ENCODE results near the gene UST.

Gene UST

DNA sequence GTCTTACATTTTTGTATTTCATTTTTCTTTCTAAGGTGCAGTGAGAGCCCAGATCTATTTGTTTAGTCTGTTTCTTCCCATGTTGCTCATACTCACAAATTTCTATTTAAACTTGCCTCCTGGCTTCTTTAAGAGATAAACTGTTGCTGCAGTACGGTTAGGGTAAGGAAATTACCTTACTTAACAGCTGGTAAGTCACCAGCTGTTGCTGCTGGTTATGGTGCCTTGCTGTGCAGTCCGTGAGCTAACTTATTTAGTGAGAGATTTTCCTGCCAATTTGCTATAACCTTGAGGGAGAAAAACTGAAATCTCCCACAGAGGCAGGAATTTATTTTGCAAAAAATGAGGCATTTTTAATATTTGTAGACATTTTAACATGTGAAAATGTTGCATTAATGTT lies 261.0 kb downstream of the UST start:
- DNase-seq (ENCODE audit: low read depth), result no peak

DNA sequence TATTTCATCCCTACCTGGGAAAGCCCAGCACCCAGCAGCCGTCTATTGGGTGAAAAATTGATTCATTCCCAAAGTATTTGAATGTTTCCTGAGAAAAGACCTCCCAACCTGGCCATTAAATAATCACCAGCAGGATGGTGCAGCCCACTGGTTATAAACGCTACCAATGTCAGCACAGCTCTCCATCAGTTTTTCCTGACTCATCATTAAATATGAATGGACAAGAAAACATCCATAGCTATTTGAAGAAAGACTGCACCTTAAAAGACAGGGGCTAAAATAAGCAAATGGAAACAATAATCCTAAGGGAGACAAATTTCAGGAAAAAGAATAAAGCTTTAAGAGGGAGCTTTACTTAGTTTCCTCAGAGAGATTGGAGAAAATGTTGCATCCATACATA lies 261.9 kb downstream of the UST start:
- no peak for DNase-seq (ENCODE audit: low read depth)

DNA sequence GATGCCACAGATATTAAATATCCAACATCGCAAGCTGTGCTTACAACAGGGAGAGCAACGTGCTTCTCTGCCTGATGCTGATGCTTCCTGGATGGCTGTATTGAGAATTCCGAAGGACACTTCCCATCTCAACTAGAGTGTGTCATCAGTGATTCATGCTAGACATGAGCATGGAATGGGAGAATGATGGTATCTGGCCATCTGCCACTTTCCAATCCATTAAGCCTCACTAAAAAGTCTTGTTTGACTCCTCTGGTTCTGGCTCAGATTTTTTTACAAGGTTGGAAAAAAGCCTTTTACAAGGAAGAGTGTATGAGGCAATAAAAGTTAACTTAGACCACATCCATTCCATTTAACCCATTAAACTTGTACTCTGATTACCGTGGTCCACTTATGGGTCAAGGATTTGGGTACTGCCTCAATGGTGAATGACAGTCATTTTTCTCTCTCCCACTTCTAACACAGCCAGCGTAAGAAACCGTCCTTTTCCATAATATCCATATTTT lies 265.3 kb downstream of the UST start:
- DNase-seq (ENCODE audit: low read depth), result peak; percentile 99

DNA sequence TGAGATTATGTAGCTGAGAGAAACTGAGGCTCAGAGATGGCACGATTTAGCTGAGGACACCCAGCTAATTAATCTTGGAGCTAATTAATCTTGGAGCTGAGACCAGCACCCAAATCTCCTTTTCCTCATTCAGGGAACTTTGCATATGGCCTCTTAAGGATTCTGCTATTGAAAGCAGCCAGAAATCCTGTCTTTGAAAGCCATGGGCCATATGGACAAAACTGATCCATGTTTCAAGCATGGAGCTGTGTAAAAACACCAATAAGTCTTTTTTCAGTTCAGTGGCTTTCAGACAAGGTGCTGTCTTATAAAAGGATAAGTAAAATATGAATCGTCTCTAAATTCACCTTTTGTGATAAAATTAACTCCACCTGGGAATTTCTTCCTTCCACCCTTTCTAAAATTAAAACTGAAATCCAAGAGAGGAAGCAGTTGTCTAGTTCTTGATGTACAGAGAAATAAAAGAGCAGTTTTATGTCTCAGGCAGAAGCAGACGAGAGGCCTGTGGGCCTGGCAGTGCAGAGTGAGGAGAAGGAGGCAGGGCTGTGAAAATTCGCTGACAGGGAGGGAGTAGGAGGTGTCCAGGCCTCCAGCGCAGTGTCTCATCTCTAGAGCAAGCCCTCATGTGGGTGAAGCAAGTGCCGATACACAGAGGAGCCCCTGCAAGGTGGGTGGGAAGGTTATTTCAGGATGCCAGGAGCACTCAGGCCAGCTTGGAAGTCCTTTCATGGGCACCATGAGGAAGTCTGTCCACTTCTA lies 266.9 kb downstream of the UST start:
- DNase-seq (ENCODE audit: low read depth), result no peak

DNA sequence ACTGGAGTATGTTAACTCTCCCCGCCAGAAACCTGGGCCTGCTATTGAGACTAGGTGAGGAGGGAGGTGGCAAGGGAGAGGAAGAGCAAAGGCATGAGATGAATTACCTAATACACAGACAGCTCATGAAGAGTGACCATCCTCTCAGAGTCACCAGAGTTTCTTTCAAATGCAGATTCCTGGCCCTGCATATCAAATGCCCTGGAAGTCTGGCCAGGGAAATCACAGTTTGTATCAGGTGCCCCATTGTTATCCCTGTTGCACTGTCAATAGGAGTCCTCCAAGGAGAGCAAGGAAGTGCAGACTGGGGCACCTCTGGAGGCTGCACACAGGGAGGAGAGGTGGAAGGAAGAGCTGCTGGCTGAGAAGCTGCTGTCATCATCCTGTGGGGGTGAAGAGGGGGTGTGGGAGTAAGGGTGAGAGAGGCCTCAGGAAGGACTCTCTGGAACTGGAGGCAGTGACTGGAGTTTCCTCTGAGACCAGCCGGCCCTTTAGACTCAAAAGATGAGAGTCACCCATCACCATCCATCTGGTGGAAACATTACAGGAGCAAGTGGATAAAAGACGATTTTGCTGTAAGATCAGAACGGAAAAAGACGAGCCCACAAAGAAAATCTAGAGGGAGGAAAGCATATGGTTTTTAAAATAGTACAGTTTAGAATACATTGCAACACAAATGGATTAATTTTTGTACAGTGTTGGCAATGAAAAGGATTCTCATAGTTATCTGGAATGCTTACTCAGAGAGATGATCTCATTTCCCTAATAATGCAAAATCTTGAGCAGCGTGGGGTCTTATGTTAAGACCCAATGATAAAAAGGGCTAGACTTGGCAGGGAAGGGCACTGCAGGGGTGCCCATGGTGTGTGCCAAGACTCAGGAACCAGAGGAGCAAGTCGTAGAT lies 268.1 kb downstream of the UST start:
- DNase-seq (ENCODE audit: low read depth), result peak; percentile 68

DNA sequence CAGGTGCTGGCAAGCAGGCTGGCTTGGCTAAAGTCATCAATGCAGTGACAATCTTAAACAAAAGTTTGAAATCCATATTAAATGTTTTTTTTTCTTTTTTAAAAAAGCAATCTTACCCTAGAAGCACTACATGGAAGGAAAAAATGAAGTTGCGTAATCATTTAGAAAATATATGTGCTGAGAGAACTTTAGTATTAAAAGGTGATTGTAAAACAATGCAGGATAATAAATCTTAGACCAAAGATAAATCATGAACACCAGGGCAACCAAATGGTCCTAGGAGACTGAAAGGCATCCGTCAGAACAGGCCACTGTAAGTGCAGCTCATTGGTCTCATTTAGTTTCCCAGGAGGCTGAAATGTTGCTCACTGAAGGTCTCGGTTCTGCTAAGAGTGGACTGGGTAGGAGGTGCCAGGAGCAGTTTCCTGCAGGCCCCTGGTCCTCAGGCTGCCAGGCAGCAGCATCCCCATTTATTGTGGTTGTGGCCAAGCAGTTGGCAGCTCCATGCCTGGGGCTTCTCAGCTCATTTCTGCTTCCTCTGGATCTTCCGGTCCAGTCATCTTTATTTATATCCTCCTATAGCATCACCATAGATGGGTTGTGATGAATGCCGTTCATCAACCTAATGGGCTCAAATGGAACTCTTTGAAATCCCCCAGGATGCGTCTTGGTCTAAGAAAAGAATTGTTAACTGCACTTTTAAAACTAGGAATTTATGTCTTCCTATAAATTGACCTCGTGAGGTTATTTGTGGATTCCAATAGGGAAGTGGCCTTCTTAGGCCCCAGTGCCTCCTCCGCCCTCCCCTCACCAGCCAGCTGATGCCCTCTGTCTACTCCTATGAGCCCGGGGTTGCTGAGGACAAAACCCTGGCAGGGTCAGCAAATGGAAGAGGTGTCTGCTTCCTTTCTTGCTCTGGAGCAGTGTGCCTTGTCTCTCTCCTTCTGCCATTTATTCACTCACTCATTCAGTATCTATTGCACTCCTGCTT lies 269.0 kb downstream of the UST start:
- peak; percentile 47 for DNase-seq (ENCODE audit: low read depth)

DNA sequence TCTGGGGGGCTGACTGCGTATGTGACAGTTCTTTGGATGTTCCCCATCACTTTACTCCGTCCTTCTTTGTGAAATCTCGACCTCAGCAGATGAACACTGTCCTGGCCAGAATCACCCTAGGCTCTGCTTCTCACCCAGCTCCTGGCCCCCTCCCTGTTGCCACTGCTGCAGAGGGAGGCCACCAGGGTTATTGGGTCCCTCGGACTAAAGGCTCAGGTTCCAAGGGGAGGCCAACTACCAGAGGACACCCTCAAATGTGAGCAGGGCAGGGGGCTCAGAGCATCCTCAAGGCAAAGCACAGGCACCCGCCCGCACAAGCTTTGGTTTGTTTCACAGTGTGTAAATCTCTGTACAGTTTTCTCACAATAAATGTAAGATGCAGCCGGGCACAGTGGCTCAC lies 269.9 kb downstream of the UST start:
- DNase-seq (ENCODE audit: low read depth), result no peak

DNA sequence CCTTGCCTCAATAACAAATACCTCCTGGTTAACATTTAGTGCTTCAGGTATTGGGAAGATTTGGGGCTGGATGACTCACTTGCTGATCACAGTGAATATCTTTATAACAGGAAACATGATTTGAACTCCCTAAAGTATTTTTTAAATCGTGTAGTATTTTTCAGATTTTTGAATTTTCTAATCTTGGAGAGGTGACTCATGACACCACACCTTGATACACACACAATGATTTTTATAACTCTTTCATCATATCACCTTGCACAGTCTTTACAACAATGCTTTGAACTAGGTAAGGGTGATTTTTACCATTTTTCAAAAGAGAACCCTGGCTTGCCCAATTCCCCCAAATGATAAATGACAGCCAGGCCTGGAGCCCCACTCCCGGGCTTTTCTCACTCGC lies 273.5 kb downstream of the UST start:
- no peak for DNase-seq (ENCODE audit: low read depth)

DNA sequence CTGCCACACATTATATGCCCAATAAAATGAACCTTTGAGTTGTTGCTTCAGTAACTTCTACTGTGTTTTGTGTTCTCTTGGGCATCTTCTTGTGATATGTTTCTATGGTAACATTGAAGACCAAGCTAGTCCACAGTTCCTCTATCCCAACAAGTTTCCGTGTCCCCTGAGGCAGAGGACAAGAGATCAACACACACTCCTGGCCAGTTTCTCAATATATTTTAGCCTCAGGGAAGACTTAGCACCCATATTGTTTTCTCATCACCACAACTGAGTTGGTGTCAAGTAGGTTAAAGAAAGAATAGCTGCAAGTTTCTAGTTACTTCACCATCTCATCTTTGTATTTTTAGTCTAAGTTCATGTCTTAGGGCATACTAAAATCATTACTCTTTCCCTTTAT lies 277.5 kb downstream of the UST start:
- no peak for DNase-seq (ENCODE audit: low read depth)

DNA sequence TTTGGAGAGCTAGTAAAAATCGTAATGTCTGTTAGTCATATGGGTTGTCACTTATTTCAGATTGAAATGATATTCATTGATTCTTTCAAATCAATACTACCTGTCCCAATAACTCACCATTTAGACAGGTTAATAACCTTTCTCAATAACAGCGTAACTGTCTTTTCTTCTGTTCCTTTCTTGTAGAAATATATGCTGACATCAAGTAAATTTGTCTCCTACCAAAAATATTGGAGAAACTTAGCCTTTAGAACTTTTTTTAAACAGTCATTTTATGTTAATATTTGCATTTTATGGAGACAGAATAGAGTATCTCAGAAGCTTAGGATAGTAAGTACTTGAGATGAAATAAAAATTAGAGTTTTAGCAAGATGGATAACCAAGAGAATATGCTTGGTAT lies 278.2 kb downstream of the UST start:
- DNase-seq (ENCODE audit: low read depth), result no peak

DNA sequence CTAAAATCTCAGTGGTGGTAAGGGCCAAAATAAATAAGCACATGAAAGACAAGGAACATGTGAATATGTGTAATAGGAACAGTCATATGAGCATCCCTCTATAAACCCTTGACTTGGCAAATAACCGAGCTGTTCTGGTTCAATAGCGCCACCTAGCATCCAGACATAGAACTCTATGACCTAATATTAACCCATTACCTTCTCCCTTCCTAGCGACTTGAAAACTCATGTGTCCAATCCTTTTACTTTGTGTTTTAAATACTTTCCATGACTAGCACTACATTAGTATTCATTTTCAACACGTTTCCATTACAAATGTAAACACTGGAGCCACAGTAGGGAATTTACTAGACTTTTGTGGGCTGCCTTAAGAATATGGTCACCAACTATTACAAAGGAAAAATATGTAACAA lies 279.7 kb downstream of the UST start:
- DNase-seq (ENCODE audit: low read depth), result peak; percentile 94

DNA sequence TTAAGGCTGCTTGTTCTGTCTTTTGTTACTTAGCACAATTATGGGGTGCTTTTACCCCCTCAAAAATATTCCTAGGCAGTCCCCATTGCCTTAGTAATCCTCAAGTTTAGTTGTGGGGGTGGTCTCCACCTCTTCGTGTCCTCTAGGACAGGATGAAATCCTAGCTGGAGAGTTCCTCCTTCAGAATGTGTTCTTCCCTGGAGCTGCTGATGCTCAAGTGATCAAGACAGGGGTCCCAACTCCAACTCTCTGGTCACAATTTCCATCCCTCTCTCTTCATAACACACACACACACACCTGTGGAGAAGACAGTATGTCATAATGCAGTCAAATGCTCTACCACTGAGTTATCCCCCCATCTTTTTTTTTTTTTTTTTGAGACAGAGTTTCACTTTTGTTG lies 280.7 kb downstream of the UST start:
- DNase-seq (ENCODE audit: low read depth), result no peak

DNA sequence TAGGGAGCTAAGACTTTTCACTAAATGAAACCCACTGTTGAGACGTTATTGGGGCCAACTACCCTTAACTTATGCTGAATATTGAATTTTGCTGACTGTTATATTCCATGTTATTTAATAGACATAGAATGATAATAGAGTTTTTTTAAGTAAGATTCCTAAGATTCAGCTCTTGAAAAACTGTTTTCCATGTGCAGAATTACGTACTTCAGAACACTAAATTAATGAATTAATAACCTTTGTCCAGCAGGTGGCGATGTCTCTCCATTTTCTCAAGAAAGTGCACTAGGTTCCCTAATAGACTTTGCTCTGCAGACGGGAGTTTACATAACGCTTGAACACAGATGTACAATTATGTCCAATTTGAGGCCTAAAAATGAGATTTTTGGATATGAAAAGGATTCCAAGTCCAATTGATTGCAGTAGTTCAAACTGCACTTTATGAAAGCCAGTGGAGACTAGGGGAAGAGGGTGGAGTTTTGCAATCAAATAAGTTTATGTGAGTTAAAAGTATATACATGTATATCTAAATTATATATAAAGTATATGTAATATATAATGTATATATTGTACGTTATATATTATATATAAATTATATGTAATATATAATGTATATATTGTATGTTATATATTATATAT lies 282.1 kb downstream of the UST start:
- DNase-seq (ENCODE audit: low read depth), result peak; percentile 94

DNA sequence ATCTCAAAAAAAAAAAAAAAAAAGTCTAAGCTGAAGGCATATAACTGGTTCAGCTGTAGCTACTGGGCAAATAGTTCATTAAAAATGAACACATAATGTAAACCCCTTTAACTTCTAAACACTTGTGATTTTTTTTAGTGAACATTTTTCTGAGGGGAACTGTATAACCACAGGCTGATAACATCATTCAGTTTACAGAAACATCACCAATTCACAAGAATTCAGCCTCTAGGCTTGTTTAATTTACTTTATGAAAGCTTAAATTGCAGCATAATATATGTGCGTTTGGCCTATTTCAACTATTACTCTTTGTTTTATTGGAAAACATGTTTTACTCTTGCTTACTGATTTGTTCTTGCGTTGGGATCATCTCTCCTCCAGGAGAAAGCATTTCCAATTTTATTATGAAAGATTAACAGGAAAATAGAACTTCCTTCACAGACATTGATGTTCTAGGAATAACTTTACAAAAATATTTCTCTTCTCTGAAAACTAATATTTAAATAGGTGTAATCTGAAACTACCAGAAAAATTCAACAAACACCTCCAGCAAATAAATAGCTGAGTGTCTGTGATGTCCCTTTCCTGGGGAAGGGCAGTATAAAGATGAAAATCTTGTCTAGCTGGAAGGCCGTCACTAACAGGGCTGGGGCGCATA lies 284.5 kb downstream of the UST start:
- peak; percentile 30 for DNase-seq (ENCODE audit: low read depth)

DNA sequence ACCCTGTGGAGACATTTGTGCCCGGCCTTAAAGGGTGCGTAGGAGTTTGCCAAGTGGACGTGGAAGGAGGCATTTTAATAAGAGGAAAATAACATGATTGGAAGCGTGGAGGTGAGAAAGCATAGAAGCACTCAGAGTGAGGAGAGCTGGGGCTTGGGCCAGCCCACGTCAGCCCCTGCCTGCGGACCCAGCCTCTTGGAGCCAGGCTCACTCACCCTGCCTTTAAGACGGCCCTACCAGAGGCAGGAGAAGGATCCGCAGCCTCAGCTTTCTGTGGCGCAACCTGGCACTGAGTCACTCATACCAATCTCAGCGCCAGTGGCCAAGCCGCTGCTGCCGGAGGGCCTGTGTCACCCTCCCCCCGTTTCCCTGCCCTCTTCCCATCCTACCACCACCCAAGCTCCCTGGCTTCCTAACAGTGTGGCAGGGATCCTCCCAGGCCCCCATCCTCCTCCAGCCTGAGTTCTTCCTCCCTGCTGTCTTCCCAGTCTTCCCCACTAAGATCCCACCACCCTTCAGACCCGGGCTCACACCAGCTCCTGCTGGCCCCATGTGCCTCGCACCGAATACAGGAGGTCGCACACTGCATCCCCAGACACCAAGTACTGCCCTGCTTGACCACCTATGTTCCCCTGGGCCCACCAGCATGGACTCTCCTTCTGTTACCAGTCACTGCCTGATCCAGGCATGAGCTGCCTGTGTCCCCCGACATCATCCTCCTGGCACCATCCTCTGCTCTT lies 285.2 kb downstream of the UST start:
- DNase-seq (ENCODE audit: low read depth), result peak; percentile 96

DNA sequence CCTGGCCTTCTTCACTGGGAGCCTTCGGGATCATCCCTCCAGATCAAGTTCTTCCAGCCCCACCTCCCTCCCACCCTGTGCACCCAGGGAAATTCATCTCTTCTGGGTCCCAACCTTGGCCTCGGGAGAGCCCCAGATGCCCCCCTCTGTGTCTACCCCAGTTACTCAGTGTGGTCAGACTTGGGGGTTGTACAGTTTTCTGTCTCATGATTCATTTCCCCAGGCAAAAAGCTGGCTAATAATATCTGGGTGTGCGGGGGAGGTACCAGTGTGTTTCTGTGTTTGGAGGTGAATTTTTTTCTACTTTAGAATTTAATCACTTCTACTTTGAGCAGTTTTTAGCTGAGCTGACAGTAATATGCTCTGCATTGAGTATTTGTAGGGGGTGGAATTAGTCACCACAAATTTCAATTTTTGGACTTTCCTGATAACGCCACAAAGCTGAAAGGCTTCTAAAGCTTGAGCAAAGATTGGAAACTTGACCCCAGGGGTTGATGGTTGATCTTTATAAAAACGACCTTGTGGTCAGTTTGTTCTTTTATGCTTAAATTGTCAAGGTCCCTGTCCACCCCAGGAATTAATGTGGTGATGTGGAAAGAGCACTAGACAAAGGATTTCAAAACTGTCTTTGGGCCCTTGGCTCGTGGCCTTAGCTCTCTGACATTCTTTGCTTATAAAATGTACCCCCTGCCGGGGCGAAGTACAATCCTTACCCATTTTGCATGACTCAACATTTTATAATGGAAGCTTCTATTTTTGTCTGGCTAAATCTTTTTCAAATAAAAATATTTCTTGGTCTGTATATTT lies 286.0 kb downstream of the UST start:
- DNase-seq (ENCODE audit: low read depth), result peak; percentile 96

DNA sequence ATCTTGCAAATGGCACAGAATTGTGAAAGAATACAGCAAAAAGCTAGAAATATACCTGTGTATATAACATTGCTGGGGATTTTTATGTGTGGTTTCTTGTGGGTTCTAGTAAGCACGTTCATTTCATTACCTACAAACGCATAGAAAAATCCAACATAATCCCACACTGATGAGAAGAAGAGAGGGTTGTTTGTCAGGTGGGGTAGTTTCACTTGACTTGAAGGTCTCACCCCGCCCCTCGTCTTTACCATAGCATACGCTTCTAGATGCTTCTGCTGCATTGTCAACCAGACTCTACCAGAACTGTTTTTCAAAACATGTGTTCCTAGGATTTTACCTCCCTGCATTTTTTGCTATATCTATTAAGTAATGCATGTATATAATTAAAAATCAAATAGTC lies 286.6 kb downstream of the UST start:
- no peak for DNase-seq (ENCODE audit: low read depth)

DNA sequence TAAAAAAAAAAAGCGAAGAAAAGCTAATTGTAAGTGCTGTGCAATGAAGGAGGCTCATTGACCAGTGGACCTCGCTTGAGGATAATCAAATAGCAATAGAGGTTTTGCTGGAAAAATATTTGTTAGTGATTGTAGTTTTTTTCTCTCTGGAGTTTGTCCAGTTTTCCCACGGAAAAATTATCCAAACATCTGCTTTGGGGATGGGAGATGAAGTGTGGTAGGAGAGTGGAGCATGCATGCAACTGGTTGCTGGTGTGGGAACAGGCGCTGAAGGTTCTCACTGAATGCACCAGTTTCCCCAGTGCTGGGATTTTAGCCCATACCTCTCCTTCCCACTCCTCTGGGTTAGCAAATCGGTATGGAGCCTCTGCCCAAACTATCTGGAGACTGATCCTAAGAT lies 288.9 kb downstream of the UST start:
- no peak for DNase-seq (ENCODE audit: low read depth)

DNA sequence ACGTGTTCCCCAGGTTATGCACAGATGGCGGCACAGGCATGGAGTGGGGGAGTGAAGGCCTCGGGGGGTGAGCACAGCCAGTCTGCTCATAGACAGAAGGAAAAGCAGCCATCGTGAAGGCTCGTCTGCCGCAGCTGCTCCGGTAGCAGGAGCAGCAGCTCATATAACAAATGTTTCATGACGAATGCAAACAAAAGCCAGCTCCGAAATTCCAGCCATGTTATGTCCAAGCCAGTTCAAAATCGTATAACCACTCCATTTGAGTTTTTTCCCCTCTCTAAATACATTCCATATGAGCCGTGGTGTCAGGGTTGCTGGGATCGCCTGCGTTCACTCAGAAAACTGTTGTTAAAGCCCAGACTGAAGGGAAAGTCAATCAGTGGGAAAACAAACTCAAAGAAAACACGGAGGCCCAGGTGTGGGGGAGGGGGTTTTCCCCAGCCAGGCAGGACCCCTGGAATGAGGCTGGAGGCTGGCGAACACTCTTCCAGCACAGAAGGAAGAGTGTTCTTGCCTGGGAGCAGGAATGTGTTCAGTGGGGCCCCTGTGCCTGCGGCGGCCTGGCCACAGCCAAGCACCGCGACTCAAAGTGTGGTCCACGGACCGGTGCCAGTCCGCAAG lies 290.3 kb downstream of the UST start:
- no peak for DNase-seq (ENCODE audit: low read depth)
